Stimulated activated memory B cell treated with anti-CD40 and anti-IgM and Interleukin-4, amounts not matched to agents 10 μg/mL and 1 μg/mL and 100 μg/mL, for 72 hours (primary cell): ENCODE data around the gene BCAR3.
"Not testable (repeated sequence)": the region's sequence is repeated elsewhere in the genome, so short reads cannot be mapped to it uniquely, and the experiment has no call there.

Source experiments
- ATAC-seq: fragments of 150-1000 bp; cut with Tn5 transposase; 2 replicates; pipeline ENCODE4 v1.10.0; 2021
- H3K27ac Mint-ChIP-seq: one replicate; pipeline ENCODE4 v1.8.0; 2022; ENCODE audit warnings: mild to moderate bottlenecking, mixed read lengths
- H3K27me3 Mint-ChIP-seq: one replicate; pipeline ENCODE4 v1.8.0; 2022; ENCODE audit warnings: mixed read lengths
- H3K36me3 Mint-ChIP-seq: one replicate; pipeline ENCODE4 v1.8.0; 2022; ENCODE audit warnings: mixed read lengths
- H3K4me1 Mint-ChIP-seq: one replicate; pipeline ENCODE4 v1.8.0; 2022; ENCODE audit warnings: mixed read lengths
- H3K4me3 Mint-ChIP-seq: one replicate; pipeline ENCODE4 v1.8.0; 2022; ENCODE audit warnings: mild to moderate bottlenecking, moderate library complexity, mixed read lengths
- H3K9me3 Mint-ChIP-seq: one replicate; pipeline ENCODE4 v1.8.0; 2022; ENCODE audit warnings: mixed read lengths

BCAR3 gene

DNA sequence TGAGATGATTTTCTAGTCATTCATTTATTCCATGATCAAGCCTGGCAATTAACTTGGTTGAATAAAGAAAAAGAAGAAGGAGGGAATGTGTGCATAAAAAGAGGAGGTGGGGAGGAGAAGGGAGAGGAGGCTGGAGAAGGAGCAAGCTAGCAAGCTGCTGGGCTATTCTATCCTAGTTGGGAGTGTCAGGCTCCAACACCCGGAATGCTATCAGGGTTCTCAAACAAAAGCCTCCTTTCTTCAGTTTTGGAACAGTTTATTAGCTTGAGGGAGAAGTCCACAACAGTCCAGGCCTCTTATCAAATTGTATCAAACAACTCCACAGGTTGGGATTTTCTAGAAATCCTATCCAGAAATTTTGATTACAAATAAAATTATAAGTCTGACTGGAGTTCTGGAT is 80.0 kb downstream of the BCAR3 start:
- Mint-ChIP-seq H3K36me3 (peaks cover 57% of the 10 kb centered on the region), H3K4me1 (peaks cover 20% of the 10 kb centered on the region), H3K27me3 (no peaks in the 10 kb centered on the region), H3K27ac (peak overlapping the region; percentile 37), H3K4me3 (no peak overlapping the region), H3K9me3 (no peaks in the 10 kb centered on the region)
- no peak for ATAC-seq

DNA sequence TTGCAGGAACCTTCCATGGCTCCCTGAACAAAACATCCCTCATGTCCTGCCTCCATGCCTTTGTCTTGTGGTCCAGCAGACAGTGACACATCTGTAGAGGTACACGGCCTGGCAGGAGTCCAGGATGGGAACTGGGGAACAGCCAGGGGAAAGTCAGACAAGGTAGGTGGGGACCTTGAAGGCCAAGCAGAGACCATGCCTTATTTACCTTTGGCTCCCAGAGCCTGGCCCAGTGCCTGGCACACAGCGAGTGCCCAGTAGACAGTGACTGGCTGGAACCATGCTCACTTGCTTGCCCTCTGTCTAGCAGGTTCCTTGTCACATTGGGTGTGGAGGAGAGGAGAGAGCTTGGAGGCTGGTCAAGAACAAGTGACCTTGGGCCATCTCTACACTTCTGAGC is 81.0 kb downstream of the BCAR3 start:
- H3K9me3 Mint-ChIP-seq = no peaks in the 10 kb centered on the region

DNA sequence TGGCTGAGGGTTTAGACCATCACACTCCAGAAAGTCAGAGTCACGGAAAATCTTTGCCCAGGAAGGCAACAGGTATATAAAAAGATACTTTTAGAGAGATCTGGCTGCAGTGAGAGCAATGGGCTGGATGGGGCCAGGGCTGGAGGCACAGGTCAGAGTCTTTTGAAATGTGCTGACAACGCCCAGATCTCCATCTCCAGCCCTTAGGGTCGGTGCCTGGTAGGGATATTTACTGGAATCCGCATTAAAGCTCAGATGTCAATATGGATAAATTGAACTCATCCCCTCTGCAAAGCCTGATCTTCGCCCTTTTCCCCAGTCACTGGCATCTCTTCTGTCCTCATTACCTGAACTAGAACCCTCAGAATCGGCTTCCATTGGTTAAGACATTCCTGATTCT is 82.2 kb downstream of the BCAR3 start:
- Mint-ChIP-seq H3K9me3 (no peaks in the 10 kb centered on the region), H3K4me1 (peaks cover 10% of the 10 kb centered on the region), H3K27me3 (no peaks in the 10 kb centered on the region), H3K4me3 (no peak overlapping the region), H3K27ac (no peak overlapping the region), H3K36me3 (peaks cover 41% of the 10 kb centered on the region)
- no peak for ATAC-seq

More for the DNA sequence above, 81.0 kb downstream of the BCAR3 start:
- Mint-ChIP-seq H3K27me3 (no peaks in the 10 kb centered on the region), H3K4me3 (no peak overlapping the region), H3K4me1 (peaks cover 10% of the 10 kb centered on the region), H3K36me3 (peaks cover 47% of the 10 kb centered on the region), H3K27ac (peak overlapping the region; percentile 37)
- ATAC-seq = no peak

DNA sequence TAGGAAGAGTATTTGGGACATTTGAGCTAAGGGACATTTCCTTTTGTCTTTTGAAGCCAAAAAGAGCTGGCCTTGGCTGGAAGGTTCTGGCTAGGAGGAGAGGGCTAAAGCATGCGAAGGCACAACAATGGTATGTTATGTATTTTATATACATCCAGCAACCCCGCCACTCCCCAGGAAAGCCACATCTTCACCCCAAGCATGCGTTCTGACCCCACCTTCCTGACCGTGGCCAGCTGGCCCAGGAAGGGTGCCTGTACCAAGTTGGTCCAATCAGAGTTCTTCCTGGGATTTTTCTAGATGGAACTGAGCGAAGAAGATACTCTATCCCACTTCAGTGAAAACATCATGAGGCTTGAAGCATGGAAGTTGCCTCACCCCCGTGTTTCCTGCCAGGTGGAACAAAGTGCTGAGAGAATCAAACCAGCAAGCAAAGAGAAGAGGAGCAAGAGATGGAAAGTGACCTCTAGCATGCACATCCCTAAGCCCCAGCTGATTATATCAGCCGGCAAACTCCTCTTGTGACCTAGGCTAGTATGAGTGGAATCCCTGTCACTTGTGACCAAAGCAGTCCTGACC is 82.7 kb downstream of the BCAR3 start:
- H3K36me3 Mint-ChIP-seq = peaks cover 46% of the 10 kb centered on the region
- no peaks in the 10 kb centered on the region for H3K27me3 Mint-ChIP-seq
- H3K9me3 Mint-ChIP-seq = no peaks in the 10 kb centered on the region
- H3K4me3 Mint-ChIP-seq = no peak overlapping the region
- no peak for ATAC-seq
- peak overlapping the region; percentile 67 for H3K27ac Mint-ChIP-seq
- peaks cover 11% of the 10 kb centered on the region for H3K4me1 Mint-ChIP-seq

DNA sequence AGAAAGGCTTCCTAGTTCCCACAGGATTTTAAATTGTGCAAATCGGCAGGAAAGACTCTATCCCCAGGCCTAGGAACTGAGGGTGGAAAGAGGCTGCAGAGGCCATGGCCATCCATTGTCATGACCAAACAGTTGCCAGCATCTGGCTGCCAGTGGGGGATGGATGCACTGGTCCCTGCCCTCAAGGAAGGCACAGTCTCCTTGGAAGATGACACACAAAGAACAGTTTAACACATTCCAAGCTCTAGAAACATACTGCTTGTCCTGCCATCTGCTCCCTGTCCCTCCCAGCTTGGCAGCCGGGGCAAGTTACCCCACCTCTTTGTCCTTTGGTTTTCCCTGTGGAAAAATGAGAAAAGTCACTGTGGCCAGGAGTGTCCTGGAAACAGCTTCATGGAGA is 83.2 kb downstream of the BCAR3 start:
- H3K4me3 Mint-ChIP-seq = no peak overlapping the region
- peaks cover 51% of the 10 kb centered on the region for H3K36me3 Mint-ChIP-seq
- no peaks in the 10 kb centered on the region for H3K9me3 Mint-ChIP-seq
- peaks cover 11% of the 10 kb centered on the region for H3K4me1 Mint-ChIP-seq
- H3K27me3 Mint-ChIP-seq = no peaks in the 10 kb centered on the region
- no peak for ATAC-seq
- peak overlapping the region; percentile 67 for H3K27ac Mint-ChIP-seq

DNA sequence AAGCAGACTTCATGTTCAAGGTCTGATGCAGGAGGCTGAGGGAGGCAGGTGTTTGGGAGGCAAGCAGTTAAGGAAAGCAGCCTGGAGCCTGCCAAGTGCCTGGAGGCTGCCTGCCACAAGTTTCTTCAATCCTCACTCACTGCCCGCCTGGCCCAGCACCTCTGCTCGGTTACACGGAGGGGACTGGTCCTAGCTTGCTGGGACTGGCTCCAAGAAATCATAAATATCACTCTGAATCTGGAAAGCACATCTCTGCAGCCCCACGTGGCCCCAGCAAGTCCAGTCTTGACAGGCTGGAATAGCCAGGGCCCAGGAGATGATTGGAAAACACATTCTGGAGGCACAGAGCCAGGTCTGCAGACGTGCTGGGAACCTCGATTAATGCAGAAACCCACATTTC is 83.9 kb downstream of the BCAR3 start:
- H3K27ac Mint-ChIP-seq = peak overlapping the region; percentile 67
- peaks cover 11% of the 10 kb centered on the region for H3K4me1 Mint-ChIP-seq
- no peaks in the 10 kb centered on the region for H3K27me3 Mint-ChIP-seq
- H3K9me3 Mint-ChIP-seq = no peaks in the 10 kb centered on the region
- H3K36me3 Mint-ChIP-seq = peaks cover 52% of the 10 kb centered on the region
- H3K4me3 Mint-ChIP-seq = no peak overlapping the region
- no peak for ATAC-seq

DNA sequence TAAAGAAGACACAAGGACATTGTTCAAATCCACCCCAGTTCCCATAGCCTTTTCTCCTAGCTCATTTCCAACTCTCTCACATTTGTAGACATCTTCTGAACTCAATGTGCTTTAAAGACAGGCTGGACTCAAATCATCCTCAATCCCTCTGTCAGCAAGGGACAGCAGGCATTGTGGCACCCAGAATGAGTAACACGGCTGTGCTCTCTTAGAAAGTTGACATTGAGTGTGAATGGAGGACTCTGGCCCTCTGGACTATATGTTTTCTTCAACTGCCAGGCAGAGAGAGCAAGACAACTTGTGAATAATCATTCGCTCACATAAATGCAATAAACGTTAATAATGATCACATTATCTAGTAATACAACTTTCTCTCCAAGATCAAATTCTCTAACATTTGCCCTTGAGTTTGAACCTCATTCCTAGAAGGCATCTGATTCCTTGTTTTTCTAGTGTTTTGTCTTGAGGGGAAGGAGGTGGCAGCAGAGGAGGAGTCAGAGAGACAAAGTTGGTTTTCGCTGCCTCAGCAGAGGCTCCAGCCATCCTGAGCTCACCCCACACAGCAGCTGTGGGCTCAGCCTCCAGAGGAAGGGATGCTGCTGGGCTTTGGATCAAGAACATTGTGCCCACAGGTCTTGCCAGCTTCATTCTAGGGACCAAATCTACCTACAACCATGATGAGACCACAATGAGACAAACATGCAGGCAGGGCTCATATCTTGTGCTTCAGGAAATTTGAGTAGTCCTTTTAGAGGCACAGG is 85.1 kb downstream of the BCAR3 start:
- no peak overlapping the region for H3K4me3 Mint-ChIP-seq
- no peak for ATAC-seq
- peaks cover 23% of the 10 kb centered on the region for H3K4me1 Mint-ChIP-seq
- peaks cover 50% of the 10 kb centered on the region for H3K36me3 Mint-ChIP-seq
- no peaks in the 10 kb centered on the region for H3K27me3 Mint-ChIP-seq
- H3K27ac Mint-ChIP-seq = peak overlapping the region; percentile 67
- no peaks in the 10 kb centered on the region for H3K9me3 Mint-ChIP-seq

DNA sequence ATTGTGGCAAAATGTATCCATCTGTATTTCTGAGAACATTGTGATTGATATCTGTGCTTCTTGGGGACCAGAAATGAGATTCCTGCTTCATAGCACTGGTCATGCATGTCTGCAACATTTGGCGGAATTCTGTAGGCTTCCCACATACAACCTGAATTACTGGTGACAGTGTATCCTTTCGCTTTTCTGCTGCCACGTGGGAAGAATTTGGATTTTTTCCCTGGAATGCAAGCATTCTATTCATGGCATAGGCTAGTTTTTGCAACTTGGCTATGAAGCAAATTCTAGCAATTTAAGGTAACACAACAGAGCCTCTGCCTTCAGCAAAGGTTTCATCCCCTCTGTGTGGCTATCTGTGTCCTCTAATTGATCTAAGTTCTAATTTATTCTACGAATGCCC is 85.9 kb downstream of the BCAR3 start:
- H3K27me3 Mint-ChIP-seq = no peaks in the 10 kb centered on the region
- H3K4me3 Mint-ChIP-seq = no peak overlapping the region
- ATAC-seq = no peak
- peaks cover 25% of the 10 kb centered on the region for H3K4me1 Mint-ChIP-seq
- peak overlapping the region; percentile 68 for H3K27ac Mint-ChIP-seq
- no peaks in the 10 kb centered on the region for H3K9me3 Mint-ChIP-seq
- peaks cover 50% of the 10 kb centered on the region for H3K36me3 Mint-ChIP-seq

DNA sequence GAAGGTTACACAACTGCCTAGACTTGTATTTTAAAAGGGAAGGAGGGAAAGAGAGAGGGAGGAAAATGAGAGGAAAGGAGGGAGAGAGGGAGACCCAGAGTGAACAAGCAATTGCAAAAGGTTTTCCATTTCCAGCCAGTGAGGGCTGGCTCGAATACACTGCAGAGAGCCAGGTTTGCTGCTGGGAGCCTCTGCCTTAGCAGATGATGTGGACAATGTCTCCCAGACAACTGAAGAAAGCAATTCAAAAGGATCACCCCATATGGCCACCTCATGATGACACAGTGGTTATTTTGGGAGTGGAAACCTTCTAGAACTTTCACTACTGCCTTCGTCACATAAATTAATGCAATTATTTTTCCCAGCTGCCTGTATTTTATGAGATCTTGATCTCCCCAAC is 86.4 kb downstream of the BCAR3 start:
- Mint-ChIP-seq H3K27ac (peak overlapping the region; percentile 68), H3K9me3 (no peaks in the 10 kb centered on the region), H3K4me3 (no peak overlapping the region), H3K27me3 (no peaks in the 10 kb centered on the region), H3K36me3 (peaks cover 54% of the 10 kb centered on the region), H3K4me1 (peaks cover 25% of the 10 kb centered on the region)
- no peak for ATAC-seq

DNA sequence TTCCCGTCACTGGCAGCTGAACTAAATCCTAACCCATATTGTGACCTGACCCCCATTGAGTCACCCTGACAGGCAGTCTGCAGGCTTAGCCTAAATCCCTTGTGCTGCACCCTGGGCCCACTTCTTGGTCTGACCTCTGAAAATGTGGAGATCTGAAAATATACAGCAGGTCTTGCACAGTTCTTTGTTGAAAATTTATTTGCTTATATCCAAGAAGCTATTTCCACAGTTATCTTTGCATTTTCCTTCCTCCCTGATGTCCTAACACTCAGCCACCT is 87.1 kb downstream of the BCAR3 start:
- peaks cover 55% of the 10 kb centered on the region for H3K36me3 Mint-ChIP-seq
- peak overlapping the region; percentile 68 for H3K27ac Mint-ChIP-seq
- no peak for ATAC-seq
- no peaks in the 10 kb centered on the region for H3K27me3 Mint-ChIP-seq
- no peaks in the 10 kb centered on the region for H3K9me3 Mint-ChIP-seq
- H3K4me1 Mint-ChIP-seq = peaks cover 25% of the 10 kb centered on the region
- no peak overlapping the region for H3K4me3 Mint-ChIP-seq

DNA sequence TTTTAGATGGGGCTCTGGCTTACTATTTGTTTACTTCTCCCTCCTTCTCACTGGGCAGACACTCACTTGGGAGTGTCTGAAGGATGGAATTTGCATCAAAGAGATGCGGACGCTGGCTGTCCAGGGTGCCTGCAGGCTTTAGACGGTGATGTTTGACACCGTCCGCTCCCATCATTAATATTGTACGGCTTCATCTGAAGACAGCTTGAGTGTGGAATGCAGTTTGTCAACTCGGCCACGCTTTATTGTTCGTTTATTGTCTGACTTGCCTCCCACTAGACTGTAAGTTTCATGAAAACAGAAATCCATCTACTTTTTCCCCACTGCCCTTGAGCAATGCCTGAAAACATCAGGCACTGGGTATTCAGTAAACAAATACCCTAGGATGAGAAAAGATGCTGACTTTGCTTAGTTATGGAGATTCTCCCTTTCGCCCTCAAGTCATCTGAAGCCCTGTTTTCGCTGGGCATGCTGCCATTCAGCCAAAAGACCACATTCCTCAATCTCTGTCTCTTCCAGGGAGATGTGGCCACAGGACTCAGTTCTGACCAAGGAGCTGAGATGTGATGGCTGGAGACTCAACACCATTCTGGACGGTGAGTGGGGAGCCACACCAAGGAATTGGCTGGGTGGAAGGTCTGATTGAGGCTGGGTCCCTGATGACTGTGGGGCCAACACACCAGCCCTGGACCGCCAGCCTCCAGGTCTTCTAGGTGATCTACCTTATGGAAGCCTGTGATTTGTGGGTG is 87.6 kb downstream of the BCAR3 start:
- Mint-ChIP-seq H3K4me1 (peaks cover 25% of the 10 kb centered on the region), H3K4me3 (no peak overlapping the region), H3K9me3 (no peaks in the 10 kb centered on the region), H3K27ac (peak overlapping the region; percentile 68), H3K36me3 (peaks cover 60% of the 10 kb centered on the region), H3K27me3 (no peaks in the 10 kb centered on the region)
- no peak for ATAC-seq

DNA sequence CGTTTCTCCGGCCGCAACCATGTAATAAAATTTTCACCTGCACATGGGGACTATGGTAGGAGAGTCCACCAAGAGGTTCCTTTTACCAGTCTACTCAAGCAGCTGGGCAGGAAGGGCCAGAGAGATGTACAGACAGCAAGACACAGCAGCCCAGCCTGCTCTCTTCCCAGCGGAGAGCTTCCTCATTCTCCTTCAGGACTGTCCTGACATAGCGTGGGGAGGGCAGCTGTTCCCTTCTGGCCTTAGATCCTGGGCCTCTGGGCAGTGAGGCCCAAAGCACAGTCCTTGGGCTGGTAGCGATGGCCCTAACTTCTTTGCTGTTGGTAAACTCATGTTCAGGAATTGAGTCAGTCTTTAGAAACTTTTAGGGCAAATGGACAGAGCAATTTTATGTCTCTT is 89.1 kb downstream of the BCAR3 start:
- peak overlapping the region; percentile 80 for H3K27ac Mint-ChIP-seq
- ATAC-seq = no peak
- peaks cover 25% of the 10 kb centered on the region for H3K4me1 Mint-ChIP-seq
- H3K27me3 Mint-ChIP-seq = no peaks in the 10 kb centered on the region
- H3K36me3 Mint-ChIP-seq = peaks cover 64% of the 10 kb centered on the region
- no peaks in the 10 kb centered on the region for H3K9me3 Mint-ChIP-seq
- no peak overlapping the region for H3K4me3 Mint-ChIP-seq

DNA sequence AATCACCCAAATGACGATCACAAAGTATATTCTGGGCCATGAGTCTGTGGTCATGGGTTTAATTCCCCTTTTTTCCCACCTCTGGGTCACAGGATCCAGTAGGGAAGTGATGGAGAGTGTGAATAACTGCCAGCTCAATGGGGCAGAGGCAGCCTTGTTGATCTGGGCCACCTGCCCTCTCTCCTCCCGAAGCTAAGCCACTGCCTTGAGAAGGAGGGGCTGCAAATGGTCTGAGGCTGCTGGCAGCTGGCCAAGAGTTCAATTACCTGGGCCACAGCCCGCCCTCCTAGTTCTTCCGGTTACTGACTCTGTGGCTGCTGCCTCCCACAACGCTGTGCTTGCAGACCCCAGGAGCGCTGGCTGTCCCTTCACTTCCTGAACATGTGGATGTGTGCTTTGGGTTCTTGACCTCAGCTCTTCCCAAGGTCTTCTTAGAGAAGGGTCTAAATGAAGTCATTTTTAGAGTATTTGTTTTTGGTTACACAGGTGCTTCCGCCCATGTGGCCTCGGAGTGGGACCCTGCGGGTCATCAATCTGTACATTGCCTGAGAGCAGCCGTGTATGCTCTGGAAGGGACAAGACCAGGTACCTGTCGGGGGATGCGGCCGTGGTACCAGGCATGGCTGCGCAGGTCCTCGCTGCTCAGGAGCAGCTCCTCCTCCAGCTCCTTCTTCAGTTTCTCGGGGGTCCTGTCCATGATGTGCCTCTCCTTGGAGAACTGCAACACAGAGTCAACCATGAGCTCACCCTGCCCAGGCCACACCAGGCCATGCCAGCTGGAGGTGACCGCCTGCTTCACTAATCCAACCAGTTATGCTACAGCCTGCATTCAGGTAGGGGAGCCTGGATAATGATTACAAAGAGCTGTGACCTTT is 89.7 kb downstream of the BCAR3 start:
- no peaks in the 10 kb centered on the region for H3K27me3 Mint-ChIP-seq
- peak; percentile 78 for ATAC-seq
- H3K9me3 Mint-ChIP-seq = no peaks in the 10 kb centered on the region
- peak overlapping the region; percentile 80 for H3K27ac Mint-ChIP-seq
- peak overlapping the region; percentile 62 for H3K4me3 Mint-ChIP-seq
- peaks cover 25% of the 10 kb centered on the region for H3K4me1 Mint-ChIP-seq
- H3K36me3 Mint-ChIP-seq = peaks cover 66% of the 10 kb centered on the region

DNA sequence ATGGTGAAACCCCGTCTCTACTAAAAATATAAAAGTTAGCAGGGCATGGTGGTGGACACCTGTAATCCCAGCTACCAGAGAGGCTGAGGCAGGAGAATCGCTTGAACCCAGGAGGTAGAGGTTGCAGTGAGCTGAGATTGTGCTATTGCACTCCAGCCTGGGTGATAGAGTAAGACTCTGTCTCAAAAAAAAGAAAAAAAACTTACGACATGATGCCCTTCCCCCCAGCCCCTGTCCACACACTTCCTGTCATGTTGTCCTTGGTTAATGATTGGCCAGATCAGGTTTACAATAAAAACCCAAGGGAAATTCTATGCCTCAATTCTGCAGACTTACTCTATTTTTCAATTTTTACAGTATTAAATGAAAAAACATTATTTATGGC is 90.4 kb downstream of the BCAR3 start:
- peak overlapping the region; percentile 80 for H3K27ac Mint-ChIP-seq
- H3K4me1 Mint-ChIP-seq = peaks cover 25% of the 10 kb centered on the region
- H3K27me3 Mint-ChIP-seq, H3K9me3 Mint-ChIP-seq, ATAC-seq, H3K4me3 Mint-ChIP-seq: not testable (repeated sequence)
- peaks cover 72% of the 10 kb centered on the region for H3K36me3 Mint-ChIP-seq

DNA sequence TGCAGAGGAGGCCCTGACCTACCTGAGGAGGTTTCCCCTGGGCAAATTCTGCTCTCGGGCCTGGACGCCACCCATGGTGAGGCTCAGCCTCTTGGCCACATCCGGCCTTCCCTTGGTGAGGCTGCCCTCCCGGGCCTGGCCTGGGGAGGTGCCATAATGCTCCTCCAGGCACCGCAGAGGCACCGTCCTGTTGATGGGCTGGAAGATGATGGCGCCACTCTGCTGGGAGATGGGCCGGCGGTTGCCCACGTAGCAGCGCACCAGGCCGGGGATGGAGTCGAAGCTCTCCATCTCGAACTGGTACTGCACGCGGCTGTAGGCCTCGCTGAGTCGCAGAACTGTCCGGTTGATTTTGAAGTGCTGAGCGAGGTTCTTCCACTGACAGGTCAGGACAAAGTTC is 92.7 kb downstream of the BCAR3 start:
- H3K4me3 Mint-ChIP-seq = no peak overlapping the region
- H3K36me3 Mint-ChIP-seq = peaks cover 77% of the 10 kb centered on the region
- no peak for ATAC-seq
- no peak overlapping the region for H3K27ac Mint-ChIP-seq
- H3K9me3 Mint-ChIP-seq = no peaks in the 10 kb centered on the region
- H3K27me3 Mint-ChIP-seq = no peaks in the 10 kb centered on the region
- H3K4me1 Mint-ChIP-seq = peaks cover 14% of the 10 kb centered on the region
